Common myeloid progenitor, CD34-positive (primary cell): ENCODE data around the gene ULK2.

Source experiments
- CTCF ChIA-PET: fragments of 350-600 bp; sonication (Branson Sonifier 250); formaldehyde crosslinking; loops from one replicate; lab custom pipeline; 2021; ENCODE audit warnings: antibody characterized with exemption; lab: Charles Lee
- POLR2A ChIA-PET: fragments of 350-600 bp; sonication (Branson Sonifier 250); formaldehyde crosslinking; loops from one replicate; lab custom pipeline; 2021; ENCODE audit warnings: antibody characterized with exemption; lab: Charles Lee
- DNase-seq, 3 donors: peaks; one replicate each; pipeline versions ENCODE4 v3.0.0 to v3.0.0-alpha.2; 2013
- H3K27ac ChIP-seq, 2 experiments: 1 replicate in 1 of 2; 2 replicates in 1 of 2; pipeline ENCODE4 v1.7.0; 2013; ENCODE audit warnings: inconsistent platforms in 2 of 2, low read length in 2 of 2, mild to moderate bottlenecking in 2 of 2, low read depth in 1 of 2, moderate library complexity in 1 of 2; ENCODE audit not compliant: severe bottlenecking in 2 of 2, insufficient read depth in 1 of 2, poor library complexity in 1 of 2
- H3K27me3 ChIP-seq, 5 experiments: replicated peaks in 2 of 5; 1 replicate in 3 of 5; 2 replicates in 2 of 5; pipeline versions ENCODE4 v1.6.1 to v1.7.0; 2013; ENCODE audit warnings: low read length in 4 of 5, mild to moderate bottlenecking in 2 of 5, moderate library complexity in 2 of 5, inconsistent platforms in 1 of 5; ENCODE audit not compliant: insufficient read depth in 5 of 5, control insufficient read depth in 4 of 5
- H3K36me3 ChIP-seq, 4 experiments: 1 replicate in 2 of 4; 2 replicates in 2 of 4; pipeline versions ENCODE4 v1.6.1 to v1.7.0; 2013; ENCODE audit warnings: low read length in 3 of 4, control low read depth in 1 of 4, mild to moderate bottlenecking in 1 of 4; ENCODE audit not compliant: control insufficient read depth in 4 of 4, insufficient read depth in 4 of 4
- H3K4me1 ChIP-seq, 4 experiments: 1 replicate in 3 of 4; 2 replicates in 1 of 4; pipeline versions ENCODE4 v1.6.1 to v1.7.1; 2013; ENCODE audit warnings: low read length in 3 of 4, mild to moderate bottlenecking in 3 of 4, control low read depth in 1 of 4, inconsistent platforms in 1 of 4, moderate library complexity in 1 of 4; ENCODE audit not compliant: control insufficient read depth in 4 of 4, insufficient read depth in 4 of 4; ENCODE audit errors: control extremely low read depth in 1 of 4
- H3K4me3 ChIP-seq, 7 experiments: 1 replicate in 4 of 7; 2 replicates in 3 of 7; pipeline versions ENCODE4 v1.5.1 to v1.7.0; 2013; ENCODE audit warnings: mild to moderate bottlenecking in 7 of 7, low read length in 6 of 7, moderate library complexity in 6 of 7, inconsistent platforms in 2 of 7, low read depth in 2 of 7, control low read depth in 1 of 7; ENCODE audit not compliant: insufficient read depth in 4 of 7, control insufficient read depth in 1 of 7; ENCODE audit errors: extremely low read depth in 1 of 7
- H3K9me3 ChIP-seq, 5 experiments: 1 replicate in 4 of 5; 2 replicates in 1 of 5; pipeline versions ENCODE4 v1.6.1 to v1.7.1; 2013; ENCODE audit warnings: low read length in 4 of 5, mild to moderate bottlenecking in 2 of 5, inconsistent platforms in 1 of 5, low read depth in 1 of 5, moderate library complexity in 1 of 5; ENCODE audit not compliant: control insufficient read depth in 4 of 5, insufficient read depth in 2 of 5; ENCODE audit errors: control extremely low read depth in 1 of 5
- WGBS: methylation state at CpG from one replicate; pipeline ENCODE4 v1.1.5; 2013; ENCODE audit not compliant: insufficient coverage; 5-methylcytosine and 5-hydroxymethylcytosine counted together

Gene ULK2

GRCh38 chr17:19723964-19724363 lies 143.8 kb downstream of the ULK2 start:
- DNase-seq, result no peak
- Histone ChIP-seq H3K27ac (no peak overlapping the region), H3K4me1 (peaks cover 0 to 39% (median 25%) of the 10 kb centered on the region in 4 experiments), H3K27me3 (no peaks in the 10 kb centered on the region), H3K36me3 (no peaks in the 10 kb centered on the region), H3K4me3 (peak overlapping the region in 2 of 7 experiments; percentile 51 to 62), H3K9me3 (no peaks in the 10 kb centered on the region)
- ChIA-PET POLR2A (no interaction called here), CTCF (no interaction called here)
- 88% methylated on average over 1 of the region's 1 CpG for WGBS
